Measurements from ENCODE around the gene HTT. TPM values are rescaled to one million over a fixed set of nuclear protein-coding genes. Genes with fewer than 3 reads are reported as not detected.

The HTT gene
- total RNA-seq, 2 experiments from 2014 or later: 56.9 to 62.6 TPM

GRCh38 chr4:3135155-3136011 lies 60.9 kb downstream of the HTT start:
- DNase-seq (no peak), ATAC-seq (ENCODE audit: poor library complexity) (no peak)
- no peak overlapping the region for H3K4me3 Mint-ChIP-seq
- no peaks in the 10 kb centered on the region for H3K9me3 ChIP-seq (ENCODE audit: control insufficient read depth in 1 of 2, insufficient read depth in 1 of 2, low read length in 2 of 2)
- no peaks in the 10 kb centered on the region for H3K4me1 ChIP-seq (ENCODE audit: insufficient read depth, low read length)
- no peaks in the 10 kb centered on the region for H3K27me3 ChIP-seq (ENCODE audit: control insufficient read depth in 1 of 2, insufficient read depth in 2 of 2, low read length in 2 of 2)
- H3K4me1 Mint-ChIP-seq (ENCODE audit: low read depth): no peaks in the 10 kb centered on the region
- intact Hi-C loops (cut with DNase I, micrococcal nuclease): loop anchor here in 1 of 2 experiments (2.0 kb wide), 1 partner anchor 29 kb away; no protein-coding TSS in a partner anchor
- ChIA-PET CTCF (interaction anchor here (1.0 to 1.2 kb wide), 2 partner anchors 27 to 28 kb away, joined by 3 read pairs; no protein-coding TSS in a partner anchor), POLR2A (no interaction called here)
- H3K27ac ChIP-seq (ENCODE audit: low read depth in 1 of 2, low read length in 2 of 2): no peak overlapping the region
- H3K36me3 ChIP-seq (ENCODE audit: insufficient read depth, low read length): peaks cover 65% of the 10 kb centered on the region
- peaks cover 91% of the 10 kb centered on the region for H3K36me3 Mint-ChIP-seq (ENCODE audit: low read depth)
- no peak for TF ChIP-seq CTCF (IDR thresholded peaks at IDR 0.05)
- H3K9me3 Mint-ChIP-seq: no peaks in the 10 kb centered on the region
- H3K27me3 Mint-ChIP-seq: no peaks in the 10 kb centered on the region
- no peak overlapping the region for H3K4me3 ChIP-seq (ENCODE audit: low read length)
- no peak overlapping the region for H3K27ac Mint-ChIP-seq

GRCh38 chr4:3136454-3136853 lies 62.0 kb downstream of the HTT start:
- Histone ChIP-seq H3K27me3 (ENCODE audit: control insufficient read depth in 1 of 2, insufficient read depth in 2 of 2, low read length in 2 of 2) (no peaks in the 10 kb centered on the region), H3K27ac (ENCODE audit: low read depth in 1 of 2, low read length in 2 of 2) (no peak overlapping the region), H3K4me1 (ENCODE audit: insufficient read depth, low read length) (no peaks in the 10 kb centered on the region), H3K36me3 (ENCODE audit: insufficient read depth, low read length) (peaks cover 65% of the 10 kb centered on the region), H3K4me3 (ENCODE audit: low read length) (no peak overlapping the region), H3K9me3 (ENCODE audit: control insufficient read depth in 1 of 2, insufficient read depth in 1 of 2, low read length in 2 of 2) (no peaks in the 10 kb centered on the region)
- H3K4me1 Mint-ChIP-seq (ENCODE audit: low read depth): no peaks in the 10 kb centered on the region
- no peaks in the 10 kb centered on the region for H3K9me3 Mint-ChIP-seq
- peak; percentile 38 for TF ChIP-seq CTCF (IDR thresholded peaks at IDR 0.05)
- POLR2A ChIA-PET: no interaction called here
- no peaks in the 10 kb centered on the region for H3K27me3 Mint-ChIP-seq
- DNase-seq (no peak), ATAC-seq (ENCODE audit: poor library complexity) (no peak)
- CTCF ChIA-PET: no interaction called here
- no peak overlapping the region for H3K4me3 Mint-ChIP-seq
- peaks cover 91% of the 10 kb centered on the region for H3K36me3 Mint-ChIP-seq (ENCODE audit: low read depth)
- H3K27ac Mint-ChIP-seq: no peak overlapping the region
- intact Hi-C loops (cut with DNase I, micrococcal nuclease): loop anchor here in 1 of 2 experiments (2.0 kb wide), 1 partner anchor 30 kb away; no protein-coding TSS in a partner anchor

GRCh38 chr4:3137908-3138307 lies 63.4 kb downstream of the HTT start:
- Mint-ChIP-seq H3K9me3 (no peaks in the 10 kb centered on the region), H3K4me3 (no peak overlapping the region), H3K27ac (no peak overlapping the region), H3K4me1 (ENCODE audit: low read depth) (no peaks in the 10 kb centered on the region), H3K36me3 (ENCODE audit: low read depth) (peaks cover 90% of the 10 kb centered on the region), H3K27me3 (no peaks in the 10 kb centered on the region)
- DNase-seq (no peak), ATAC-seq (ENCODE audit: poor library complexity) (no peak)
- no peak overlapping the region for H3K27ac ChIP-seq (ENCODE audit: low read depth in 1 of 2, low read length in 2 of 2)
- intact Hi-C loops (cut with DNase I, micrococcal nuclease): loop anchor here in 1 of 2 experiments (2.0 kb wide), 1 partner anchor 31 kb away; no protein-coding TSS in a partner anchor
- no peak for TF ChIP-seq CTCF (IDR thresholded peaks at IDR 0.05)
- ChIA-PET CTCF (no interaction called here), POLR2A (no interaction called here)
- peaks cover 57% of the 10 kb centered on the region for H3K36me3 ChIP-seq (ENCODE audit: insufficient read depth, low read length)
- no peak overlapping the region for H3K4me3 ChIP-seq (ENCODE audit: low read length)
- no peaks in the 10 kb centered on the region for H3K4me1 ChIP-seq (ENCODE audit: insufficient read depth, low read length)
- H3K27me3 ChIP-seq (ENCODE audit: control insufficient read depth in 1 of 2, insufficient read depth in 2 of 2, low read length in 2 of 2): no peaks in the 10 kb centered on the region
- no peaks in the 10 kb centered on the region for H3K9me3 ChIP-seq (ENCODE audit: control insufficient read depth in 1 of 2, insufficient read depth in 1 of 2, low read length in 2 of 2)
